ENCODE results near the gene TGFBI.

TGFBI gene

DNA sequence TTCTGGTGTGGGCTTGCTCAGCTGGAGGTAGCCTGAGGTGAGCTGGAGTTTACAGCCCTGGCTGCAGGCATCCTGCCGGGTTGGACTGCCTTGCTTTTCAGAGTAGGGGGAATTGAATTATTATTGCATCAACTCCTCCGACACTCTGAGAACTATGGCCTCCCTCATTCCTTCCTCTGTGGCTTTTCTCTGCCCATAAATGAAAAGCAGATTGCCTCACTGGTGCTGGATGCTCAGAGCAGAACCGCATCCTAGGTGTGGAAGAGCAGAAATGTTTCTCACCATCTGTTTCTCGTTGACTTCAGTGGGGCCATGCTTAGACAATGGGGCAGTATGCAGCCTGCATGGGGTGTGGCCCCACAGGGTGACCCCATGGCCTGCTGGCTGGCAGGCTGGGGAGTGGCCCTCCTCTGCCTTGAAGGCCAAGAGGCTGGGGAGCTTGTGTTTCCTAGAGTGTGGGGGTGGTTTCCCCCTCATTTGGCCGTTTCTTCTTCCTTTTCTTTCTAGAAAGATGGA, 27.3 kb upstream of the TGFBI start:
- no peak for DNase-seq (ENCODE audit: low spot score)

GRCh38 chr5:136004436-136004835, 24.4 kb upstream of the TGFBI start:
- DNase-seq (ENCODE audit: low spot score): no peak

DNA sequence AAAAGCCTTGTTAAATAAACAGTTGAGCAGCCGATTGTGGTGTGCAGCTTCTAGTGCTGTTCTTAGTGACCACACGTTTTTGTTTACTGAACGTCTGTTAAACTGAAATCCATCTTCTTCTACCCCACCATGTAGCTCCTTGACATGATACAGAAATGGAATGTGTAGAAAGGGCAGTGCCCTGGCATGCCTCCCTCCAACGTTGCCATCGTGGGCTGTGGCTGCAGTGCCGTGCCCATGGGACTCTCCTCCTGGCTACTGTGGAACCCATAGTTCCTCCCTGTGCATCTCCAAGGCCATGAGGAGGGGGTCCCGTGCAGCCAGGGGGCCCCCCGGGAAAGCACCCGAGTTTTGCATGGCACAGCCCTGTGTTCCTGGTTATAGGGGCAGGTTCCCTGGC, 23.3 kb upstream of the TGFBI start:
- DNase-seq (ENCODE audit: low spot score): no peak

GRCh38 chr5:136006164-136006563, 22.6 kb upstream of the TGFBI start:
- no peak for DNase-seq (ENCODE audit: low spot score)

GRCh38 chr5:136006761-136007251, 22.0 kb upstream of the TGFBI start:
- no peak for DNase-seq (ENCODE audit: low spot score)

DNA sequence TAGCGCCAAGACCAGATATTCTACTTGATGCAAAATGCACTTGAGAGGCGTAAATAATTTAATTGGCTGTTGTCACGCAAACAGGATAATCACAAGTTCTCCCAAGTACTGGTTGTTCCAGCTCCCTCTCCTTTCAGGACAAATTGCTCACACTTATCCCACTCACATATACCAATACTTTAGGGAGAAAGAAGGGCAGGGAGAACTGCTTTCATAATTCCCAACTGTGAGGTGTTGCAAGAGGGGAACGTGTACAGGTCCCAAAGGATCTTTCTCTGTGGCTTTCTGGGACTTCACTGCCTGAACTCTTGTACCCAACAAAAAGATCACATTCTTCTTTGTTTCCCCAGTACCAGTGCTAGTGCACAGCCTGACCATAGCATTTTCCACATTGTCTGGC, 21.5 kb upstream of the TGFBI start:
- DNase-seq (ENCODE audit: low spot score): no peak

GRCh38 chr5:136011414-136012001, 17.3 kb upstream of the TGFBI start:
- no peak for DNase-seq (ENCODE audit: low spot score)

DNA sequence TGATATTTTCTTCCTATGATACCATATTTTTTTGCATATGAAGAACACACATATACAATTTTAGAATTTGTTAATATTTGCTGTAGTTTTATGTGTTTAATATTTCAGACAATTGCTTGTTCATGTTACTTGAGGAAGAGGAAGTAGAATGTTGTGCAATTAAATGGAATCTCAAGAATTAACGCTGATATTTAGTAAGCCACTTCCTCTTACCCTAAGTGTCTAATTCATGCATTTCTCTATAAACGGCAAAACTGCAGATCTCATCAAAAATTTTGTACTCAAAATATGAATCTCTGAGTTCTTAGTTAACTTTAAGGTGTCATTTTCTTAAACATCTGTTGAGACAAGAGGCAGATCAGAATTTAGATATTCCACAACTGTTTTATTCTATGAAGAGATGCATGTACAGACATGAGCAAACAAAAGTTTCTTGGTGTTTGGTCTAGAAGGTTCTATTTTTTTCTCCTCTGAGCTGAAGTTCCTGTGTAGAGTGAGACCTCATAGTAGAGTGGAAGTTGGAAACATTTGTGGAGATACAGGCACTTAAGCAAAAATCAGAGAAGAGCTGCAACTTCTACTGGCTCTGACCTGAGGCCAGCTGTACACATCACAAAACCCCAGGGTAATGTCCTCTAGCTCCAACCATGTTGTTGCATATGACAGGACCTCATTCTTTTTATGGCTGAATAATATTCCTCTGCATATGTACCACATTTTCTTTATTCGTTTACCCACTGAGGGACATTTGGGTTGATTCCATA, 16.6 kb upstream of the TGFBI start:
- peak; percentile 34 for DNase-seq (ENCODE audit: low spot score)

GRCh38 chr5:136013559-136013958, 15.2 kb upstream of the TGFBI start:
- no peak for DNase-seq (ENCODE audit: low spot score)

- DNase-seq (ENCODE audit: low spot score): no peak
These were observed 14.5 kb upstream of the TGFBI start for GRCh38 chr5:136014049-136015002.

- DNase-seq (ENCODE audit: low spot score): no peak
These were observed 13.8 kb upstream of the TGFBI start for GRCh38 chr5:136015003-136015375.

GRCh38 chr5:136015966-136016650, 12.7 kb upstream of the TGFBI start:
- DNase-seq (ENCODE audit: low spot score): no peak

GRCh38 chr5:136016945-136017530, 11.8 kb upstream of the TGFBI start:
- DNase-seq (ENCODE audit: low spot score): peak; percentile 76

DNA sequence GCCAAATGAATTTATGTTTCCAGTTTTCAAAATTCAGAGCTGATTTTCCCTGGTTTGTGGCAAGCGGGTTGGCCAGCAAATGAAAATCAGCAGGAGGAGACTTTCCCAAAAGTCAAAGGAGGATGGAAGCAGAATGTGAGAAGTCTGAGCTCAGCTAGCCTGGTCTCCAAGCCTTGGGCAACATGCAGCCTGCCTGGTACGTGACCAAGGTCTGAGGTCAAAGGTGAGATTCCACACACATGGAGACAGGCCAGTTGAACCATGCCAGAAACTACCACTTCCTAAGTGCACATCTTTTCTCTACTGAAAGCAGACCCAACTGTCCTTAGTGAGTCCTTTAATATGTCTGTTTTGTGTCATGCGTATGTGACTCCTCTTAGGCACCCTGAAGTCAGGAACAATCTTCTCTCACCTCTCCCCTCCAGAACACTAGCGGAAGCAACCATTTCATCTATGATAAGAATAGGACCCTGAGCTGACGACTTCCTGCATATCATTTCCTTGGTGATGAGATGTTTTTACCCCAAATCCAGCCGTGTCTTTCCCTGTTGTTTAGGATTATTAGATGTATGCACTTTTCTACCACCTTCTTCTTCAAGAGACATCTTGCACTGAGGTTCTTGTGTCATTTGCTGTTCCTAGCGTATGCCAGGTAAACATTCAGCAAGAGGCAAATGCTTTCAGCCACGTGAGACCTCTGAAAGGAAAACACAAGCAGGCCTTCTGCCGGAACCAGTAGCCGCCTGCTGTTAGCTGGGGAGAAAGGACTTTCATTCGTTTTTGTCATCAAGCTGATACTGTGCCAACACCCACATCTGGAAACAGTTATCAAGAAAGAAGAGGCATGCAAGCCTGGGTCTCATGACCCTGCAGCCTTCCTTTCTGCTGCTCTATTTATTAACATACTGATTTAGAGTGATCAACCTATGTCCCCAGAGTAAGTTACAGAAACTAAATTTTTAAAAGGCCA, 9.7 kb upstream of the TGFBI start:
- peak; percentile 42 for DNase-seq (ENCODE audit: low spot score)

GRCh38 chr5:136020001-136020382, 8.8 kb upstream of the TGFBI start:
- DNase-seq (ENCODE audit: low spot score): no peak

- no peak for DNase-seq (ENCODE audit: low spot score)
These were observed 8.3 kb upstream of the TGFBI start for GRCh38 chr5:136020383-136021015.

- DNase-seq (ENCODE audit: low spot score): no peak
These were observed 7.8 kb upstream of the TGFBI start for GRCh38 chr5:136021016-136021405.

DNA sequence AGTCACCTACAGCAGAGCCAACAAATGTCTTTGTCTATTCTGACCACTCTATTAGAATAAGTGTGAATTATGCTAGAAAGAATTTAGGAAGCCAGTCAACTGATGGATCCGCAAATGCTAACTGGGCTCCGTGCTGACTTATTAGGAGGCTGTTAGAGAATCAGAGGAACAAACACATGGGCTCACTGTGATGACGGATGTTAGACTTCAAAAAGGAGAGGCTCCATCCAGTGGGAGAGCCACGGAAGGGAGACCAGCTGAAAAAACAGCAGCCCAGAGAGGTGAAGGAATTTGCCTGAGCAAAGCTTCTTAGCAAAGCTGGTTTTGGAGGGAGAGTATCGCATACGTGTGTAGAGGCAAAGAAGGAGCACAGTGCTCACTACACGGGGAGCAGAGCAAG, 5.8 kb upstream of the TGFBI start:
- no peak for DNase-seq (ENCODE audit: low spot score)

DNA sequence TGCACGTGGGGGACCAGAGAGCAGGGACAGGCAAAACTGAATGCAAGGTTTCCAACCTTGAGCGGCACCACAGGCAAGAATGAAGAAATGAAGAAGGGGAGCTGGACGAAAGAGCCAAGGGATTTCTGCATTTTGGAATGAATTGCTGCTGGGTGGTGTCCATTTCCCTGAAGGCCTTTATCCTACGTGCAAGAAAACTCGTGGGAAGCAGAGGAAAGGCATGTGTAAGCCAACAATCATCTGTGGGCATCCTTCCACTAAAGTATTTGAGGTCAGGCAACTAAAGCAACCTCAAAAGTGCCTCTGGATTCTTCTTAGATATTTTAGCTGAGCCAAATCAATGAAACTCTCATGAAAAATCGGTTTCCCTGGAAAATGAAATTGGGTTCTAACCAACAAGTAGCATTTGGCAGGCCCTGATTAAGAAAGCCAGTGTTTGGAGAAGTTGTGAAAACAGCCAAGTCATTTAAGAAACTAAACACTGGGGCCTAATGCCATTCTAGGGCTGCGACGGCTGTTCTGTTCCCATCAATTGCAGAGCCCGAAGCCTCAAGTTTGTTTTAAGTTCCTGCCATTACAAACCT, 4.7 kb upstream of the TGFBI start:
- peak; percentile 31 for DNase-seq (ENCODE audit: low spot score)
